Measurements from ENCODE around the gene GJD4. TPM values are rescaled to one million over a fixed set of nuclear protein-coding genes. Genes with fewer than 3 reads are reported as not detected.

Gene GJD4
- total and polyA plus RNA-seq, 2 experiments from 2014 or later, result not detected

DNA sequence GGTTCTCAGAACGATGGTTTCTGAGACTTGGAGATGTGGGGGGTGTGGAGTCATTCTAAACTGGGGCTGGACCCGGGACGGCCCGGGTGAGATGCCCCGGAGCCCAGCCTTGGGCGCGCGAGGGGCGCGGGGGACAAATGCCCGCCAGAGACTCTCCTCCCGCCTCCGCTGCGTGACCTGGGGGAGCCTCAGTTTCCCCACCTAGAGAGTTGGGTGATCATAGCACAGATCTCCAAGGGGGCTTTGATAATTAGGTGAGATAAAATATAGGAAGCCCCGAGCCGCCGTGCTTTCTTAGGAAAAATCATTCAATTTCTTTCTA is 37.6 kb downstream of the GJD4 start:
- no peak overlapping the region for H3K27ac Mint-ChIP-seq
- no peaks in the 10 kb centered on the region for H4K20me1 ChIP-seq (replicated peaks; ENCODE audit: insufficient read depth)
- no peak overlapping the region for H3K27ac ChIP-seq (ENCODE audit: low read depth)
- H3K36me3 ChIP-seq (ENCODE audit: insufficient read depth), result no peaks in the 10 kb centered on the region
- DNase-seq (ENCODE audit: low spot score) (no peak), ATAC-seq (peak; percentile 3; the same call in 2 of the 3 replicates)
- peaks cover 54% of the 10 kb centered on the region for H3K27me3 ChIP-seq (ENCODE audit: insufficient read depth)
- H3K4me2 ChIP-seq, result peak overlapping the region; percentile 96
- H3K9me3 Mint-ChIP-seq, result peaks cover 4% of the 10 kb centered on the region
- peaks cover 21% of the 10 kb centered on the region for H3K4me1 Mint-ChIP-seq
- no peaks in the 10 kb centered on the region for H3K79me2 ChIP-seq (replicated peaks; ENCODE audit: insufficient read depth)
- H2AFZ ChIP-seq, result peak overlapping the region; percentile 87
- peaks cover 11% of the 10 kb centered on the region for H3K4me1 ChIP-seq (ENCODE audit: insufficient read depth)
- 0 out of 2 replicates have a peak, but pooled peaks cover 16% of the 10 kb centered on the region for H3F3A ChIP-seq (replicated peaks; ENCODE audit: low read depth)
- peaks cover 40% of the 10 kb centered on the region for H3K27me3 Mint-ChIP-seq (ENCODE audit: insufficient read depth, low read depth, poor library complexity)
- H3K36me3 Mint-ChIP-seq (ENCODE audit: low read depth), result peaks cover 6% of the 10 kb centered on the region; the same call in 2 of the 3 replicates
- H3K9me2 ChIP-seq (ENCODE audit: insufficient read depth), result no peaks in the 10 kb centered on the region; the same call in 1 of the 2 replicates
- no peak for TF ChIP-seq EZH2phosphoT487 (IDR thresholded peaks at IDR 0.05; ENCODE audit: unreplicated experiment)
- TF ChIP-seq EZH2 (IDR thresholded peaks at IDR 0.05; ENCODE audit: low read depth, unreplicated experiment), result no peak
- TF ChIP-seq JUNB (IDR thresholded peaks at IDR 0.05; ENCODE audit: unreplicated experiment), result no peak
- no peak for TF ChIP-seq ZNF114 (CRISPR knock-in tag; IDR thresholded peaks at IDR 0.05)
- no peak for TF ChIP-seq STAT1 (IDR thresholded peaks at IDR 0.05; ENCODE audit: unreplicated experiment)
- TF ChIP-seq, protein P1, sequence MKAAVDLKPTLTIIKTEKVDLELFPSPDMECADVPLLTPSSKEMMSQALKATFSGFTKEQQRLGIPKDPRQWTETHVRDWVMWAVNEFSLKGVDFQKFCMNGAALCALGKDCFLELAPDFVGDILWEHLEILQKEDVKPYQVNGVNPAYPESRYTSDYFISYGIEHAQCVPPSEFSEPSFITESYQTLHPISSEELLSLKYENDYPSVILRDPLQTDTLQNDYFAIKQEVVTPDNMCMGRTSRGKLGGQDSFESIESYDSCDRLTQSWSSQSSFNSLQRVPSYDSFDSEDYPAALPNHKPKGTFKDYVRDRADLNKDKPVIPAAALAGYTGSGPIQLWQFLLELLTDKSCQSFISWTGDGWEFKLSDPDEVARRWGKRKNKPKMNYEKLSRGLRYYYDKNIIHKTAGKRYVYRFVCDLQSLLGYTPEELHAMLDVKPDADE (IDR thresholded peaks at IDR 0.05), result no peak
- no peak for TF ChIP-seq NANOG (IDR thresholded peaks at IDR 0.05; ENCODE audit: borderline replicate concordance)
- no peak for TF ChIP-seq CTCF (conservative IDR thresholded peaks at IDR 0.05; ENCODE audit: low read depth in 2 of 2)
- no peak for TF ChIP-seq ZNF331 (CRISPR knock-in tag; IDR thresholded peaks at IDR 0.05; ENCODE audit: low read depth)
- no peak for TF ChIP-seq CREB1 (CRISPR knock-in tag; IDR thresholded peaks at IDR 0.05; ENCODE audit: low read depth)
- TF ChIP-seq, protein P2, sequence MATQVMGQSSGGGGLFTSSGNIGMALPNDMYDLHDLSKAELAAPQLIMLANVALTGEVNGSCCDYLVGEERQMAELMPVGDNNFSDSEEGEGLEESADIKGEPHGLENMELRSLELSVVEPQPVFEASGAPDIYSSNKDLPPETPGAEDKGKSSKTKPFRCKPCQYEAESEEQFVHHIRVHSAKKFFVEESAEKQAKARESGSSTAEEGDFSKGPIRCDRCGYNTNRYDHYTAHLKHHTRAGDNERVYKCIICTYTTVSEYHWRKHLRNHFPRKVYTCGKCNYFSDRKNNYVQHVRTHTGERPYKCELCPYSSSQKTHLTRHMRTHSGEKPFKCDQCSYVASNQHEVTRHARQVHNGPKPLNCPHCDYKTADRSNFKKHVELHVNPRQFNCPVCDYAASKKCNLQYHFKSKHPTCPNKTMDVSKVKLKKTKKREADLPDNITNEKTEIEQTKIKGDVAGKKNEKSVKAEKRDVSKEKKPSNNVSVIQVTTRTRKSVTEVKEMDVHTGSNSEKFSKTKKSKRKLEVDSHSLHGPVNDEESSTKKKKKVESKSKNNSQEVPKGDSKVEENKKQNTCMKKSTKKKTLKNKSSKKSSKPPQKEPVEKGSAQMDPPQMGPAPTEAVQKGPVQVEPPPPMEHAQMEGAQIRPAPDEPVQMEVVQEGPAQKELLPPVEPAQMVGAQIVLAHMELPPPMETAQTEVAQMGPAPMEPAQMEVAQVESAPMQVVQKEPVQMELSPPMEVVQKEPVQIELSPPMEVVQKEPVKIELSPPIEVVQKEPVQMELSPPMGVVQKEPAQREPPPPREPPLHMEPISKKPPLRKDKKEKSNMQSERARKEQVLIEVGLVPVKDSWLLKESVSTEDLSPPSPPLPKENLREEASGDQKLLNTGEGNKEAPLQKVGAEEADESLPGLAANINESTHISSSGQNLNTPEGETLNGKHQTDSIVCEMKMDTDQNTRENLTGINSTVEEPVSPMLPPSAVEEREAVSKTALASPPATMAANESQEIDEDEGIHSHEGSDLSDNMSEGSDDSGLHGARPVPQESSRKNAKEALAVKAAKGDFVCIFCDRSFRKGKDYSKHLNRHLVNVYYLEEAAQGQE (IDR thresholded peaks at IDR 0.05; ENCODE audit: unreplicated experiment), result no peak
- no peak for TF ChIP-seq POLR2AphosphoS5 (IDR thresholded peaks at IDR 0.05; ENCODE audit: low read depth)
- TF ChIP-seq ZNF462 (CRISPR knock-in tag; IDR thresholded peaks at IDR 0.05), result no peak
- H3K4me3 ChIP-seq, result peak overlapping the region; percentile 71
- peak overlapping the region; percentile 72 for H3K4me3 Mint-ChIP-seq
